ENCODE results near the gene CFAP45.

Gene CFAP45

GRCh38 chr1:159944623-159945455 is 44.9 kb upstream of the CFAP45 start:
- H3K4me3 ChIP-seq (ENCODE audit: low read depth, low read length), result peak overlapping the region; percentile 44
- TF ChIP-seq CTCF (IDR thresholded peaks at IDR 0.05; ENCODE audit: low read depth, low read length), result no peak
- in situ Hi-C loops (cut with HindIII; ENCODE audit: low sequenced_read_pairs), result no loop called here
- DNase-seq (ENCODE audit: low read depth, low spot score), result no peak

- TF ChIP-seq CTCF (IDR thresholded peaks at IDR 0.05; ENCODE audit: low read depth, low read length), result no peak
- no peak for DNase-seq (ENCODE audit: low read depth, low spot score)
- in situ Hi-C loops (cut with HindIII; ENCODE audit: low sequenced_read_pairs), result no loop called here
- H3K4me3 ChIP-seq (ENCODE audit: low read depth, low read length), result no peak overlapping the region
Observed at GRCh38 chr1:159943908-159944622, 44.1 kb upstream of the CFAP45 start.

- TF ChIP-seq CTCF (IDR thresholded peaks at IDR 0.05; ENCODE audit: low read depth, low read length), result no peak
- no peak overlapping the region for H3K4me3 ChIP-seq (ENCODE audit: low read depth, low read length)
- in situ Hi-C loops (cut with HindIII; ENCODE audit: low sequenced_read_pairs), result no loop called here
- no peak for DNase-seq (ENCODE audit: low read depth, low spot score)
Observed at GRCh38 chr1:159943278-159943640, 43.3 kb upstream of the CFAP45 start.

GRCh38 chr1:159942632-159943277 is 42.8 kb upstream of the CFAP45 start:
- in situ Hi-C loops (cut with HindIII; ENCODE audit: low sequenced_read_pairs), result no loop called here
- no peak for DNase-seq (ENCODE audit: low read depth, low spot score)
- H3K4me3 ChIP-seq (ENCODE audit: low read depth, low read length), result no peak overlapping the region
- no peak for TF ChIP-seq CTCF (IDR thresholded peaks at IDR 0.05; ENCODE audit: low read depth, low read length)

GRCh38 chr1:159941591-159942560 is 41.9 kb upstream of the CFAP45 start:
- TF ChIP-seq CTCF (IDR thresholded peaks at IDR 0.05; ENCODE audit: low read depth, low read length), result no peak
- DNase-seq (ENCODE audit: low read depth, low spot score), result no peak
- H3K4me3 ChIP-seq (ENCODE audit: low read depth, low read length), result no peak overlapping the region
- in situ Hi-C loops (cut with HindIII; ENCODE audit: low sequenced_read_pairs), result no loop called here

GRCh38 chr1:159941141-159941540 is 41.2 kb upstream of the CFAP45 start:
- no peak overlapping the region for H3K4me3 ChIP-seq (ENCODE audit: low read depth, low read length)
- DNase-seq (ENCODE audit: low read depth, low spot score), result no peak
- in situ Hi-C loops (cut with HindIII; ENCODE audit: low sequenced_read_pairs), result no loop called here
- TF ChIP-seq CTCF (IDR thresholded peaks at IDR 0.05; ENCODE audit: low read depth, low read length), result no peak
